Neural progenitor cell (in vitro differentiated cells): ENCODE data around the gene USP10. TPM values are rescaled to one million over a fixed set of nuclear protein-coding genes. Genes with fewer than 3 reads are reported as not detected.

Source experiments
- DNase-seq: peaks from one replicate; pipeline ENCODE4 v3.0.0-alpha.2; 2016; ENCODE audit warnings: low spot score
- H2AFZ ChIP-seq: fragments of 200-600 bp; sonication (generic); replicated peaks from 2 replicates; pipeline ENCODE4 v1.6.1; 2016; ENCODE audit warnings: antibody characterized with exemption
- H3F3A ChIP-seq: fragments of 200-600 bp; sonication (generic); 2 replicates; pipeline ENCODE4 v1.6.1; 2016; ENCODE audit warnings: antibody characterized with exemption, low read depth
- H3K27ac ChIP-seq: fragments of 200-600 bp; sonication (generic); 2 replicates; pipeline ENCODE4 v1.5.1; 2016; ENCODE audit warnings: mild to moderate bottlenecking
- H3K27me3 ChIP-seq: fragments of 200-600 bp; sonication (generic); 2 replicates; pipeline ENCODE4 v1.6.1; 2016; ENCODE audit warnings: mild to moderate bottlenecking, moderate library complexity
- H3K36me3 ChIP-seq: fragments of 200-600 bp; sonication (generic); 2 replicates; pipeline ENCODE4 v1.5.1; 2016
- H3K4me1 ChIP-seq: fragments of 200-600 bp; sonication (generic); 2 replicates; pipeline ENCODE4 v1.6.1; 2016; ENCODE audit warnings: mixed run types
- H3K4me2 ChIP-seq: fragments of 200-600 bp; sonication (generic); 2 replicates; pipeline ENCODE4 v1.6.1; 2016
- H3K4me3 ChIP-seq: fragments of 200-600 bp; sonication (generic); 2 replicates; pipeline ENCODE4 v1.5.1; 2016
- H3K79me2 ChIP-seq: fragments of 200-600 bp; sonication (generic); 2 replicates; pipeline ENCODE4 v1.6.1; 2016; ENCODE audit warnings: low read depth
- H3K9ac ChIP-seq: fragments of 200-600 bp; sonication (generic); 2 replicates; pipeline ENCODE4 v1.6.1; 2016
- H3K9me3 ChIP-seq: fragments of 200-600 bp; sonication (generic); 2 replicates; pipeline ENCODE4 v1.5.1; 2016; ENCODE audit warnings: low read depth
- H4K20me1 ChIP-seq: fragments of 200-600 bp; sonication (generic); 2 replicates; pipeline ENCODE4 v1.6.1; 2016; ENCODE audit warnings: low read depth
- H3K27ac Mint-ChIP-seq: 3 replicates; pipeline ENCODE4 v1.8.0; 2021; ENCODE audit warnings: mixed read lengths
- H3K27me3 Mint-ChIP-seq: 2 replicates; pipeline ENCODE4 v1.8.0; 2022; ENCODE audit warnings: low read depth, mild to moderate bottlenecking, inconsistent platforms, moderate library complexity, mixed read lengths; ENCODE audit not compliant: insufficient read depth
- H3K36me3 Mint-ChIP-seq: 3 replicates; pipeline ENCODE4 v1.8.0; 2021; ENCODE audit warnings: mixed read lengths
- H3K4me1 Mint-ChIP-seq: 3 replicates; pipeline ENCODE4 v1.8.0; 2021; ENCODE audit warnings: mixed read lengths
- H3K4me3 Mint-ChIP-seq: 3 replicates; pipeline ENCODE4 v1.8.0; 2021; ENCODE audit warnings: mild to moderate bottlenecking, moderate library complexity, mixed read lengths
- H3K9me3 Mint-ChIP-seq: 3 replicates; pipeline ENCODE4 v1.8.0; 2020; ENCODE audit warnings: mixed read lengths
- EZH2 ChIP-seq: fragments of 200-600 bp; sonication (generic); IDR thresholded peaks from 2 replicates; pipeline ENCODE4 v1.6.1; 2017; ENCODE audit warnings: antibody characterized with exemption, mild to moderate bottlenecking, moderate library complexity
- EZH2phosphoT487 ChIP-seq: fragments of 200-600 bp; sonication (generic); IDR thresholded peaks from 2 replicates; pipeline ENCODE4 v1.6.1; 2017; ENCODE audit warnings: antibody characterized with exemption
- total RNA-seq: library from RNA; depleted of rRNA; stranded (reverse); fragments of >200 nt; gene quantifications from 2 replicates; pipeline ENCODE4 v1.2.3, GENCODE V29; 2015; ENCODE audit warnings: low replicate concordance
- TF ChIP-seq, protein P1 (sequence below): fragments of 200-600 bp; sonication (generic); IDR thresholded peaks from 2 replicates; pipeline ENCODE4 v1.5.1; 2017; ENCODE audit warnings: antibody characterized with exemption, mild to moderate bottlenecking

Gene USP10
- total RNA-seq, 1 donor from 2014 or later = 130 TPM

DNA sequence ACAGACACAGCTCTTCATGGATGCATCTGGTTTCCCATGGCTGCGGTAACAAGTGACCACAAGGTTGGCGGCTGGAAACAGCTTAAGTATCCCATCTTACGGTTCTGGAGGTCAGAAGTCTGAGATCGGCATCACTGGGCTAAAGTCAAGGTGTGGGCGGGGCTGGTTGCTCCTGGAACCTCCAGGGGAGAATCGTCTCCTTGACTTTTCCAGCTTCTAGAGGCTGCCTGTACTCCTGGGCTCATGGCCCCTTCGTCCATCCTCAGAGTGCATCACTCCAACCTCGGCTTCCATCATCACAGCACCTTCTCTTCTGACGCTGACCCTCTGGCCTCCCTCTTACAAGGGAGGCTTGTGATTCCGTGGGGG, 107.1 kb downstream of the USP10 start:
- Histone ChIP-seq H3K27me3 (no peaks in the 10 kb centered on the region), H3K4me2 (no peak overlapping the region), H2AFZ (no peak overlapping the region), H3K4me1 (no peaks in the 10 kb centered on the region), H3K9me3 (no peaks in the 10 kb centered on the region), H4K20me1 (no peaks in the 10 kb centered on the region), H3K36me3 (no peaks in the 10 kb centered on the region), H3K4me3 (no peak overlapping the region), H3K9ac (no peak overlapping the region), H3F3A (no peaks in the 10 kb centered on the region), H3K27ac (no peak overlapping the region), H3K79me2 (no peaks in the 10 kb centered on the region)
- H3K4me3 Mint-ChIP-seq = no peak overlapping the region
- H3K36me3 Mint-ChIP-seq = no peaks in the 10 kb centered on the region
- TF ChIP-seq EZH2 (no peak), EZH2phosphoT487 (no peak)
- TF ChIP-seq, protein P1, sequence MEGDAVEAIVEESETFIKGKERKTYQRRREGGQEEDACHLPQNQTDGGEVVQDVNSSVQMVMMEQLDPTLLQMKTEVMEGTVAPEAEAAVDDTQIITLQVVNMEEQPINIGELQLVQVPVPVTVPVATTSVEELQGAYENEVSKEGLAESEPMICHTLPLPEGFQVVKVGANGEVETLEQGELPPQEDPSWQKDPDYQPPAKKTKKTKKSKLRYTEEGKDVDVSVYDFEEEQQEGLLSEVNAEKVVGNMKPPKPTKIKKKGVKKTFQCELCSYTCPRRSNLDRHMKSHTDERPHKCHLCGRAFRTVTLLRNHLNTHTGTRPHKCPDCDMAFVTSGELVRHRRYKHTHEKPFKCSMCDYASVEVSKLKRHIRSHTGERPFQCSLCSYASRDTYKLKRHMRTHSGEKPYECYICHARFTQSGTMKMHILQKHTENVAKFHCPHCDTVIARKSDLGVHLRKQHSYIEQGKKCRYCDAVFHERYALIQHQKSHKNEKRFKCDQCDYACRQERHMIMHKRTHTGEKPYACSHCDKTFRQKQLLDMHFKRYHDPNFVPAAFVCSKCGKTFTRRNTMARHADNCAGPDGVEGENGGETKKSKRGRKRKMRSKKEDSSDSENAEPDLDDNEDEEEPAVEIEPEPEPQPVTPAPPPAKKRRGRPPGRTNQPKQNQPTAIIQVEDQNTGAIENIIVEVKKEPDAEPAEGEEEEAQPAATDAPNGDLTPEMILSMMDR = no peak
- no peak for DNase-seq
- peaks cover 8% of the 10 kb centered on the region for H3K27me3 Mint-ChIP-seq
- H3K4me1 Mint-ChIP-seq = no peaks in the 10 kb centered on the region
- H3K9me3 Mint-ChIP-seq = peaks cover 5% of the 10 kb centered on the region
- H3K27ac Mint-ChIP-seq = no peak overlapping the region

DNA sequence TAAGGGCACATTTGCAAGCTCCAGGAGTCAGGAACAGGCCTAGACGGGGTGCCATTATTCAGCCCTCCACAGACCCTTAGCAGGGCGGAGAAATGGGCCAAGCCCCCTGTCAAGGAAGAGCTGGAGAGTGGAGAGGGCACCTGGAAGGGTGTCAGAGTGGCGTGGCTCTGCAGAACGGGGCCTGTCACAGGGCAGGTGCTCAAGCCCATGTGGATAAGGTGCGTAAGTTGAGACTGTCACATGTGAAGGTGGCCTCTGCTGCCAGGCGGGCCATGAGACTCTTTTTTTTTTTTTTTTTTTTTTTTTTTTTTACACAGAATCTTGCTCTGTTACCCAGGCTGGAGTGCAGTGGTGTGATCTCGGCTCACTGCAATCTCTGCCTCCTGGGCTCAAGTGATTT, 108.0 kb downstream of the USP10 start:
- Histone ChIP-seq H3K4me1 (no peaks in the 10 kb centered on the region), H3K79me2 (no peaks in the 10 kb centered on the region), H3K27ac (no peak overlapping the region), H3K36me3 (no peaks in the 10 kb centered on the region), H3K27me3 (no peaks in the 10 kb centered on the region), H3K4me2 (no peak overlapping the region), H4K20me1 (no peaks in the 10 kb centered on the region), H3K9me3 (no peaks in the 10 kb centered on the region), H3K4me3 (no peak overlapping the region), H2AFZ (no peak overlapping the region), H3F3A (no peaks in the 10 kb centered on the region), H3K9ac (no peak overlapping the region)
- TF ChIP-seq EZH2phosphoT487 (no peak), EZH2 (no peak)
- TF ChIP-seq, protein P1 = no peak
- Mint-ChIP-seq H3K36me3 (no peaks in the 10 kb centered on the region), H3K9me3 (peaks cover 5% of the 10 kb centered on the region), H3K27me3 (peaks cover 12% of the 10 kb centered on the region), H3K4me1 (no peaks in the 10 kb centered on the region), H3K27ac (no peak overlapping the region), H3K4me3 (no peak overlapping the region)
- DNase-seq = no peak

DNA sequence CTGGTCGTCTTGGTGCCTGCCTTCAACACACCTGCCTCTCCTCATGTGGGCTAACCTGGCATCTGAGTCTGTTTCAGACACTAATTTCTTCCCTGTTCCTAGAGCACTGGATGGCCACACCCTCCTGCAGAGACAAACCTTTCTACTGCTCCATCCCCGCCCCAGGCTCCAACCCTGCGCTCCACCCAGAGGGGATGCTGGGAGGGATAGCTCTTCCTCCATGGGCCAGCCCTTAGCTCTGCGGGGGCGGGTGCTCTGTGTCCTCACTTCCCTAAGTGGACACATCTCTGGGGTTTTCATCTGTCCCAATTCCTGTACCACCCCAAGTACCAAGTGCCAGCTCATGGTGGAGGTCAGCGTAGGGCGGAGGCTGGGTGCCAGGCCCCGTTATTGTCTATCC, 109.0 kb downstream of the USP10 start:
- Histone ChIP-seq H3K79me2 (no peaks in the 10 kb centered on the region), H3F3A (no peaks in the 10 kb centered on the region), H4K20me1 (no peaks in the 10 kb centered on the region), H3K27me3 (no peaks in the 10 kb centered on the region), H3K27ac (no peak overlapping the region), H3K9ac (no peak overlapping the region), H3K4me2 (no peak overlapping the region), H3K4me1 (no peaks in the 10 kb centered on the region), H2AFZ (no peak overlapping the region), H3K36me3 (no peaks in the 10 kb centered on the region), H3K4me3 (no peak overlapping the region), H3K9me3 (no peaks in the 10 kb centered on the region)
- H3K9me3 Mint-ChIP-seq = no peaks in the 10 kb centered on the region
- DNase-seq = no peak
- peaks cover 3% of the 10 kb centered on the region for H3K4me1 Mint-ChIP-seq
- peak overlapping the region; percentile 14 for H3K4me3 Mint-ChIP-seq
- no peaks in the 10 kb centered on the region for H3K36me3 Mint-ChIP-seq
- no peak overlapping the region for H3K27ac Mint-ChIP-seq
- TF ChIP-seq, protein P1 = no peak
- TF ChIP-seq EZH2 (no peak), EZH2phosphoT487 (no peak)
- H3K27me3 Mint-ChIP-seq = peaks cover 17% of the 10 kb centered on the region
